RPMI7951 (cell line): ENCODE results near the gene OSER1. TPM values are rescaled to one million over a fixed set of nuclear protein-coding genes. Genes with fewer than 3 reads are reported as not detected.
"Not testable (repeated sequence)": the region's sequence is repeated elsewhere in the genome, so short reads cannot be mapped to it uniquely, and the experiment has no call there.

Experiments
- DNase-seq: peaks from one replicate; pipeline ENCODE4 v3.0.0-alpha.2; 2012; ENCODE audit warnings: low read depth
- total RNA-seq: library from RNA; depleted of rRNA; stranded (reverse); fragments of >200 nt; shearing (Covaris generic); gene quantifications from 2 replicates; pipeline ENCODE4 v1.2.3, GENCODE V29; 2014; rRNA removed

The OSER1 gene
- total RNA-seq: 81.6 and 89.0 TPM in 2 replicates

DNA sequence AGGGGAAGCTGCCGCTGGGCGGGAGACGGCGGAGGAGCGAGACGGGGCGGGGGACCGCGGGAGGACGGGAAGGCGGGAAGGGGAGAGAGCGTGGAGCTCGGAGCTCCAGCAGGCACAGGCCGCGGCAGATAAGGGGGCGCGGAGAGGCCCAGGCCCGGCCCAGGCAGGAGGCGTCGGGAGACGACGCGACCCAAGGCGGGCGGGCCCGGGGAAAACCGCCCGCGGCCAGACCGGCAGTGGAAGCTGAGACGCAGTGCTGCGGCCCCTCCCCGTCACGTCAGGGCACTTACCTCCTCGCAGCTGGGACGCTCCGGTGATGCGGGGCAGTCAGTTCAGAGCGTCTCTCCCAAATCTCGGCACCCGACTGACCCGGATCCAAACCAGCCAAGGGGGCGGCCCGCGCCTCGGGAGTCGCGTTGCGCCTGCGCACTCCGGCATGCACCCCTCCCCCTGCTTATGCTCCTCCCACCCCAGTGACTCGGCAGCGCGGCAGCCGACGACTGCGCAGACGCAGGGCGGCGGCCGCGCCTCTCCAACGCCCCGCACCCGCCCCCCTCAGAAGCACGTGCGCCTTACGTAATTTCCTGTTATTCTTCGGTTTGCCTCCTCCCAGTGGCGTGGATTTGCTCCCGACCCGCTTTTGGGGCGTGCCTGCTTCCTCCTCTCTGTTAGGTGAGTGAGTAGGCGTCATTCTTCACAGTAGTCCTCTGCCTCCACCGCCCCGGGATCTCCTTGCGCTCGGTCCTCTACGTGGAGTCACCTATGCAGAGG is at the start of gene OSER1:
TSS of gene OSER1 (minus strand) at position 366 of the 771 bp plus-strand sequence. CDS start 3,814 bp downstream, outside the sequence.
- DNase-seq: peak; percentile 99

DNA sequence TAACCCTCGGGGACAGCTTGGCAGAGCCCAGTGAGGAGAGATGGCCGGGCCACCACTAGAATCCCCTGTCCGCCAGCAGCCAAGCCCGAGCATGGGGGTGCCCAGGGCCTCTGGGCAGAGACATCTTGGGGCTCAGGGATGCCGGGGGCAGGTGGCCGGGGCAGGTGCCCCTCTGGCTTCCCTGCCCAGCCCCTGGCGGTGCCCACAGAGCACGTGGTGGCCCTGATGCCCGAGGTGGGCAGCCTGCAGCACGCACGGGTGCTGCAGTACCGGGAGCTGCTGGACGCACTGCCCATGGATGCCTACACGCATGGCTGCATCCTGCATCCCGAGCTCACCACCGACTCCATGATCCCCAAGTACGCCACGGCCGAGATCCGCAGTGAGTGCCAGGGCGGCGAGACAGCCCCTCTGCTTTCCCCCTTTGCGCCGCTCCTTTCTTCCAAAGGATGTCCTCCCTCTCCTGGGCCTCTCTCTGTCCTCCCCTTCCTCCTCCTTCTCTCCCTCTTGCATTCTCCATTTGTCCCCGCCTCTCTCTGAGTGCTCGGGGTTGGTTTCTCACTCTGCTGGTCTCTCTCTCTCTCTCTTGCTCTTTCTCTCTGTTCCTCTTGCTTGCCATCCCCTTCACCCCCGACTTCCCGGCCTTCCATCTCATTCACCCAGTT is 47.8 kb upstream of the OSER1 start:
- DNase-seq: no peak

DNA sequence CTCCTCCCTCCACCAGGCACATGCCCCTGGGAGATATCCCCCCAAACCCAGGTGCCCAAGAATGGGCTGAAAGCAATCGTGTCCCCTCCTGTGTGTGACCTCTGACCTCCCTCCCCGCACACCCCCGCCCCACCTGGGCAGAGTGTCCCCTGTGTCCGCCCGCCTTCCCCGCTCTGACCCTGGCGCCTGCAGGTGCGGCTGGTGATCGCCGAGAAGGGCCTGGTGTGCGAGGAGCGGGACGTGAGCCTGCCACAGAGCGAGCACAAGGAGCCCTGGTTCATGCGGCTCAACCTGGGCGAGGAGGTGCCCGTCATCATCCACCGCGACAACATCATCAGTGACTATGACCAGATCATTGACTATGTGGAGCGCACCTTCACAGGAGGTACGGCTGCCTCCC is 46.4 kb upstream of the OSER1 start:
- DNase-seq: no peak

DNA sequence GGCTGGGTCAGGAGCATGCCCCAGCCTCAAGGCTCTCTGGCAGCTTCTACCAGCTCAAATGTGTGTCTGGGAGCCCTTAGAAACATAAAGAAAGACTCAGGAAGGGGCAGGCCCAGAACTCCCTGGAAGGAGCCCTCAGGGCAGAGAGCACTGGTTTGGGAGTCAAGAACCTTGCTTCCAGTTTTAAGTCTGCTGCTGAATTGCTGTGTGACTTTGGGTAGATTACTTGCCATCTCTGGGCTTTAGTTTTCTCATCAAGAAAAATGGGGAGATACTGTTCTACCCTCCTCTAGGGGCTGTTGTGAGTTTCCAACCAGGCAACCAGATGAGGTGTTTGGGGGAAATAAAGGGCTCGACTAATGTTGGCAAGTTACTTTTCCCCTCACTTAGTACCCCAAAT is 45.4 kb upstream of the OSER1 start:
- no peak for DNase-seq

DNA sequence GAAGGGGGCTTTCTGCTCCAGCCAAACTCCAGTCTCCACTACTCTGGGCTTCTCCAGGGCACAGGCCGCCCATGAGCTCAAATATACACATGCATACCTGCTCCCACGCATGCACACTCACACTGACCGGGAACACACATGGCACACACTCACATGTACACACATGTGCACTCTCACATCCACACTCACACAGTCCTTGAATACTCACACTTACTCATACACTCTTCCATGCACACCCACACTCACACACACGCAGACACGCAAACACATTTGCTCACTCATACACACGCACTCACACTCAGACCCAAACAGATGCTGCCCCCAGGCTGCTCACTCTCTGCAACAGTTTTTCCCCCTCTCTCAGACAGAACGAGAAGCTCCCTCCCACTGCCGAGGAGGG is 43.5 kb upstream of the OSER1 start:
- DNase-seq: no peak

DNA sequence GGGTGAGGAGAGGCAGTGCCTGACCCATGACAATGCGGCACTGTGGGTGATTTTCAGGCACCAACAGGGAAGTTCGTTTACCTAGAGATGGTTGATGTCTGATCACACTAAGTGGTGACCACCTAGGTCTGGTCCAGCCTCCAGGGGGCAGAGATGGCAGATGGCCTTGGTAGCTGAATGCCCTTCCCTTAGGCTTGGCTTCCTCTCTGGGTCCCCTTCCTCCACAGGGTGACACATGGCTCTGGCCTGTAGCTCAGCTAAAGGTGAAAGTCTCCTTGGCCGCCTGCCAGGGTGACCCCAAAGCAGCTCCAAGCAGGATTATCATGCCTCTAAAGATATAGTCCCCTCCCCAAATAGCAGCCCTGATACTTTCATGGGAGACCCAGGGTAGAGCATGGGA is 43.0 kb upstream of the OSER1 start:
- peak; percentile 13 for DNase-seq

DNA sequence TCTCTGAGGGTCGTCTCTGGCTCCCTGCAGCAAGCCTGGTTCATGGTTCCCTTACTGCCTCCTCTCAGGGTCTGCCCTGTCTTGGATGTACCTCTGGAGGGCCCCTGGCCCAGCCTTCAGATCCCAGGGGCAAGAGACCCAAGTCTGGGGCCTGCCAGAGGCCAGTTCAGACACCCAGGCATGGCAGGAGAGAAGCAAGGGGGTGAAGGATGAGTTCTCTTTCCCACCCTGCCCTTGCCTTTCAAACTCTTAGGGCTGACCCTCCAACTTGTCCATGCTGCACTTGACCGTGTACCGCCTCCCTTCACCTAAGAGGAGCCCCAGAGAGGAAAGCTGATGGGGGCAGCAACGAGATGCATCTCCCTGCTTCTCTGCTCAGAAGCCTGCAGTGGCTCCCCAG is 40.7 kb upstream of the OSER1 start:
- no peak for DNase-seq

DNA sequence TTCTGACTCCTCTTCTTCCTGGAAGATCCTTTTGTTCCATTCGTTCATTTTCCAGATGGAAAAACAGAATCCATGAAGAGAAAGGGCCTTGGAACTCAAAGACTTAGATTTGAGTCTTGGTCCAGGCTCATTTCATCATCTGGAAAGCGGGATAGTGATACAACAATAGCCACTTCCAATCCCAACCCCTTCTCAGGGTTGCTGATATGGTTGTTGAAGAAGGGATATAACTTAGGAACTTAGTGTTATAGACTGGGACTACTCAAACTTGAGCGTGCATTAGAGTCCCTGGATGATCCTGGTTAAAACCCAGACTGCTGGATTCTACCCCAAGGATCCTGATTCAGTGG is 37.8 kb upstream of the OSER1 start:
- no peak for DNase-seq

DNA sequence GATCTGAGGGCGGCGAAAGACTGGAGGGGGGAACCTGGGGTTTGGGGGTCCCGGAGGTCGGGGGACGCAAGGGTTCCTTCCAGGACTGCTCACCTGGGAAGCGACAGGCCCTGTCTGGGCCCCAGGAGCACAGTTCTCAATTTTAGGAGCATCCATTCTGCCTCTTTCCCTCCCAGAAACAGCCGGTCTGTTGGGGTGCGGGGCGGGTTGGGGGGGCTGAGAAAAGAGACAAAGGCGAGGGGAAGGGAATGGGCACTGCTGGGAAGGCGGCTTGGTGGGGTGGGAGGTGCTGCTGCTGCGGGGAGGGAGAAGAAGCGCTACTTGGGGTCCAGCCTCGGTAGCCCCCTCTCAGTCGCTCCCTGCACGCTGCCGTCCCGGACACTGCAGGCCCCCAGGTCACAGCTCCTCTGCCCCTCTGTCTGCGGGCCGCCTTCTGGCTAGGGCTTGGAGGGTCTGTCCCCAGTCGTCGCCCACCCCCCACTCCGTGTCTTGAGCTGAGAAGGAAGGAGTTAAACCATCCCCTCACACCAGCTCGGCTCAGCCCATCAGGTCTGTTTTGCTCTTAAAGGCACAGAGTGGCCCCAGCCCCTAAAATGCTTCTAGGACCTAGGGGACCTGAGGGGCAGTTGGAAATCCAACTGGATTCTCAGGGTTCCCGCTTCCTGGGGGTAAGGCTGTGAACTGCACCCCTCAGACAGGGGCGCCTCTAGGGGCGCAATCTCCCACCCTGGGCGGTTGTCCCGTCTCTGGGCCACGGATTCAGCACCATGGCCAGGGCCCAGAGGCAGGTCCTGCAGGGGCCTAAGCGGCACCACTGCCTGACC is 37.2 kb upstream of the OSER1 start:
- peak; percentile 51 for DNase-seq

DNA sequence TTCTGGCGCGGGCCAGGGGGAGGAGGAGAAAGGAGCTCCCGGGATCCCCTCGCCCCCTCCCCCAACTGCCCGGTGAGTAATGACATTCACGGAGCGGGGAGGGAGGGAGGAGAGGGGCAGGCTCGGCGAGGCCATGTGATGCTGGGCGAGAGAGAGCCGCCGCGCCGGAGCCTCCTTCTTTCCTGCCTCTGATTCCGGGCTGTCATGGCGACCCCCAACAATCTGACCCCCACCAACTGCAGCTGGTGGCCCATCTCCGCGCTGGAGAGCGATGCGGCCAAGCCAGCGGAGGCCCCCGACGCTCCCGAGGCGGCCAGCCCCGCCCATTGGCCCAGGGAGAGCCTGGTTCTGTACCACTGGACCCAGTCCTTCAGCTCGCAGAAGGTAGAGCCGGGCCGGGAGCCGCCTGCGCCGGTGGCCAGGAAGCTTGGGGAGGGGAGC is 36.6 kb upstream of the OSER1 start, which contains the start of gene GDAP1L1:
TSS of gene GDAP1L1 (plus strand) at position 178 of the 441 bp plus-strand sequence. CDS start at position 205, 27 bp downstream.
- DNase-seq: no peak

DNA sequence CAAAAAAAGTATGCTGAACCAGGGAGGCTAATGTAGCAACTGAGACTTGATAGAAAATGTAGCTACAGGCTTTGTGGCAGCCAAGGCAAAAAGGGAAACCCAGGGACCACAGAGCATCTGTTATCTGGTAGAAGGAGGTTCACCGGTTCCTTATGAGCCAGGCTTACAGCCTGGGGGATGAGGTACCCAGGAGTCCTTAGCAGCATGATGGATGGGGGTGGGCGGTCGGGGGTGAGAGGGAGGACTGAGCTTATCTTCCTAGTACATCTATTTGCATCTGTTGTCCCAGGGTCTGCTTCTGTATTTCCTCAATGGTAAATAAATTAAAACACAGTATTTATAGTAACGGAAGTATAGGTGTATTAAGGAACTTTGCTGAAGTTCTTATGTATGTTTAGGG is 35.4 kb upstream of the OSER1 start:
- no peak for DNase-seq

DNA sequence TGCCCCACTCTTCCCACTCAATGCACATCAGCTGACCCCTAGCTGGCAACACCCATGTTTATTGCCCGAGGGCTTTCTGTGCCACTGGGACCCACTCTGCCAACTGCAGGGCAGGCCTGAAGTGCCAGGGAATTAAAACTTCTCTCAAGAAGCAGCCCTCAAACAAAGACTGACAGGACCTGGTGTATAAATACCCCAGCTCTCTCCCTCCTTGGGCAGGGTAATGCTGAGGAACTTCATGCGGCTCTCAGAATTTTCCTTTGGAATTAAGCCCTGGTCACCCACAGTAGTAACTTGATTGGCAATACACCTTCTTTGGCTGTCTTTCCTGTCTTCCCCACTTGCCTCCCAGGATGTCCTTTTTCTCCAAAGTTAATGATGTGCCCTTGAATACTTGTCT is 31.2 kb upstream of the OSER1 start:
- no peak for DNase-seq

DNA sequence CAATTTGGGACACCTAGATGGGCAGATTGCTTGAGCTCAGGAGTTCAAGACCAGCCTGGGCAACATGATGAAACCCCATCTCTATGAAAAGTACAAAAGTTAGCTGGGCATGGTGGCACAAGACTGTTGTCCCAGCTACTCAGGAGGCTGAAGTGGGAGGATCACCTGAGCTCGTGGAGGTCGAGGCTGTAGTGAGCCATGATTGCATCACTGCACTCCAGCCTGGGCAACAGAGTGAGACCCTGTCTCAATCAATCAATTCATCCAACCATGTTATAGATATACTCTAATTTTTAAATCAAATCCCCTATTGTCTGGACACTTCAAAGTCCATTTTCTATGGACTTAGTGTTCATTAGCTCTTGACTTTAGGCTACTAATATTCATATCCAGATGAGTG is 26.3 kb upstream of the OSER1 start:
- not testable (repeated sequence) for DNase-seq

DNA sequence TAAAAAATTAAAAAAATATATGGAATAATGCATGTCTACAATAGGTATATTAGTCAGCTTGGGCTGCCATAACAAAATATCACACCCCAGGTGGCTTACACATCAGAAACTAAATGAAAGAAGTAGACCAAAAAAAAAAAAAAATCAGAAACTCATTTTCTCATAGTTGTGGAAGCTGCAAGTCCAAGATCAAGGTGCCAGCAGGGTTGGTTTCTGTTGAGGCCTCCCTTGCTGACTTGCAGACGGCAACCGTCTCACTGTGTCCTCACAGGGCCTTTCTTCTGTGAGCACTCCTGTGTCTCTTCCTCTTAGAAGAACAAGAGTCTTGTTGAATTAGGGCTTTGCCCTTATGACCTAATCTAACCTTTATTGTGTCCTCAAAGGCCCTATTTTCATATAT is 25.1 kb upstream of the OSER1 start:
- no peak for DNase-seq

DNA sequence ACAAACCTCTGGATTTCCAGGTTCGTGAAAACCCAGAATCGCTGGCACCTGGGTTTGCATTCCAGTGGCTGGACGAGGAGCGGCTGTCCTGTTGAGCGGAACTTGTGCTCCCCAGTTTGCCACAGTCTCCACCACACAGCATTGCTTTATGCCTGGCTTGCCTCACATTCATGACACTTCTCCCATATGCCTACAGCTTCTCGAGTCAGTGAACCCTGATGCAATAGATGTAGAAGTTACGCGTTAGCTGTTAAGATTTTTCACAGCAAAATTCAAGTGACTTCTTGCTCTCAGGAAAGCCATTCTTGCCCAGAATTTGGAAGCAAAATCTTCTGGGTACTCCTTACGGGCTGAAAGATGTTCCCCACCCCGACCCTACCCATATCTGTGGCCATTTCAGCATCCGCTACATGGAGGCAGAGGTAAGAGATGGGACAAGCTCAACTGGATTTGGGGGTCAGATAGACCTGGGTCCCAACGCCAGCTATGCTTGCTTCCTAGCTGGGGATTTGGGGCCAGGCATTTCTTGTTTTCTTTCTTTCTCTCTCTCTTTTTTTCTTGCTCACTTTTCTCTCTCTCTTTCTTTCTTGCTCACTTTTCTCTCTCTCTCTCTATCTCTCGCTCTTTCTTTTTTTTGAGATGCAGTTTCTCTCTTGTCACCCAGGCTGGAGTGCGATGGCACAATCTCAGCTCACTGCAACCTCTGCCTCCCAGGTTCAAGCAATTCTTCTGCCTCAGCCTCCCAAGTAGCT is 24.2 kb upstream of the OSER1 start:
- no peak for DNase-seq

DNA sequence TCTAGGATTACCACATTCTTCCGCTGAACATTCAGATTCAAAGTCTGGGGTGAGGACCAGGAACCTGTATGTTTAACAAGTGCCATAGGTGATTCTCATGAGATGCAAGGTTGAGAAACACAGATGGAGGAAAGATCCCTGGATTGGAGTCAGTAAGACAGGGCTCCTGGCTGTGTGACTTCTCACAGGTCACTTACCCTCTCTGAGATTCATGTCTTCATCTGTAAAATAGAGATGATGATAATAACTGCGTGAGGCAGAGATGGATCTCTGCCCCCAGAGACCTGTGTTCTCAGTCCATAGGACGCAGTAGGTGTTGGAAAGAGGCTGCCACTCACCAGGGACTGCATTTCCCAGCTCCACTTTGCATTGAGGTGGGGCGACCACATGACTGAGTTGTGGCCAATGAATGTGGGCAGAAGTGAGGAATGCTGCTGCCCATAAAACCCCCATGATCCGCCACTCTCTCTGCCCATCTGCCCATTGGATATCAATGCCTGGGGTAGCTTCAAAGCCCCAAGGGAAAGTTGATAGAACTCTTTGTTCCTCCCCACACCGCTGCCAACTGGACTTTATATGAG is 23.0 kb upstream of the OSER1 start:
- no peak for DNase-seq

DNA sequence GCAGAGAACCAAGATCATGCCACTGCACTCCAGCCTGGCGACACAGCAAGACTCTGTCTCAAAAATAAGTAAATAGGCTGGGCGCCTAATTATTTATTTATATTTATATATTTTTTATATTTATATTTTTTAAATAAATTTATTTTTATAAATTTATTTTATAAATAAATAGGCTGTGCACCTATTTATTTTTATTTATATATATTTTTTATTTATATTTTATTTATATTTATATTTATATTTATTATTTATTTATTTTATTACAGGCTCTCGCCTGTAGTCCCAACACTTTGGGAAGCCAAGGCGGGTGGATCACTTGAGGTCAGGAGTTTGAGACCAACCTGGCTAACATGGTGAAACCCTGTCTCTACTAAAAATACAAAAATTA is 21.9 kb upstream of the OSER1 start:
- DNase-seq: not testable (repeated sequence)

DNA sequence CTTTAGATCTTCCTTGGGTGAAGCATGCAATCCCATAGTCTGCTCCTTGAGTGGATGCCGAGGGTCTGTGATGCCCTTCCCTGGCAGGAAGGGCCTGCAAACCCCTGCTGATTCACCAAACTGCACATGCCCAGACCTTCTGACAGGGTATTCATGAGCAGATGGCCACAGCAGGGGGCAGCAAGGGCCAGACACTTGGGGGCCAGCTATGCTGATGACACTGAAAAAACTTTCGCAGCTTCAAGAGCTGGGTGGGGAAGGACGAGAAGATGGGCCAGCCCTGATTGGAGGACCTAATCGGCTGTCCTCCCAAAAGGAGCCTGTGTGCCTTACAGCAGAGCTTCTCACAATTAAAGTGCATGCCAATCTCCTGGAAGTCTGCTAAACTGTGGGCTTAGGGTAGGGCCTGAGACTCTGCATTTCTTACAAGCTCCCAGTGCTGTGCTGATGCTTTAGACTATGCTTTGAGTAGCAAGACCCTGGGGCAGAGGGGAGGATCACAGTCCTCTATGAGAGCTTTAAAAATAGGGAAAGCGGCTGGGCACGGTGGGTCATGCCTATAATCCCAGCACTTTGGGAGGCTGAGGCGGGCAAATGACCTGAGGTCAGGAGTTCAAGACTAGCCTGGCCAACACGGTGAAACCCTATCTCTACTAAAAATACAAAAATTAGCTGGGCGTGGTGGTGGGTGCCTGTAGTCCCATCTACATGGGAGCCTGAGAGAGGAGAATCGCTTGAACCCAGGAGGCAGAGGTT is 21.3 kb upstream of the OSER1 start:
- no peak for DNase-seq

DNA sequence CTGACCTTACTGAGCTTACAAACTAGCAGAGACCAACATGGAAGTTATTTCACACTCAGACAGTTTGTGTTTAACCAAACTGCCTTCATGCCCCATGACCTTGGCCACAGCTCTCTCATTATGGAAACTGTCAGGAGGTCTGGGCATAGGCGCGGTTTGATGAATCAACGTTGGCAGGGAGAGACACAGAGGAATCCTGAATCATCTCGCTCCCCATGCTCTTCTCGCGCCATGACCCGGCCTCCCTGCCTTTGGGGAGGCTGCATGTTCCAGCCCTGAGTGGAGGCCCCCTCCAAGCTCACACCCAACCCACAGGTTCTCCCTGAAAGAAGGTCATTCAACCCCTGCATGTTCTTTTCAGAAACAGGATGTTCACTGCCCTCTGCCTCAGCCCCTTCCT is 20.6 kb upstream of the OSER1 start:
- peak; percentile 63 for DNase-seq

DNA sequence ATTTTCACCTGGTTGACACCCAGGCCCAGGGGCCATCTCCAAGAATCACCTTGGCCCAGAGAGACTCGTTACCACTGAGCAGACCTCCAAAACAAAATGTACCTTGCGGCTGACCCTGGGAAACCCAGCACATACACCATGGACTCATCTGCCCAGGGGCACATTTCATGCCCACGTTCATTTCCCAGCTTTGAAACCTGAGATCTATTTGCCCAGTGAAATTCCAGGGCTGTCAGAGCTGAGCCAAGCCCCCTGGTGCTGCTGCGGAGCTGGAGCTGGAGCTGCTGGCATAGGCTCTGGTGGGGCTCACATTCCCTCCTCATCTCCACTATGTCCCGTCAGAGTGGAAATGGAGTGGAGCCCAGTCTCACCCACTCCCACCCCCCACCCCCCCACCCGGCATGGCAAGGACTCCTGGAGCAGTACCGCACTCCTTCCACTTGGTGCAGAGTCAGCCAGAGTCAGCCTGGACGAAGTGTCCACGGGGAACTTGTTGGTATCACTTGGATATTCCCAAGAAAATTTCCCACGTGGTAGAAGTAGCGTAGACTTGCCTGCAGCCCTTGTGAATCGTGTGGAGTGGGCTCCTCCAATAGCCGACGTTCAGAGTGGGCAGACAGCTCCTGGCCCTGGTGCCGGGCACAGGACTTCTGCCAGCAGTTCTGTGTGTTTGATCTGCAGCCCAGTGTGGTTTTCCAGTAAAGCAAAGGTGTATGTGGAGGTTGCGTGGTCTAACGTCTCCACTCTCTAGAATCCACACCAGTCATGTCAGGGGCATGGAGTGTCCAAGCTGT is 18.1 kb upstream of the OSER1 start:
- DNase-seq: no peak
